Left kidney (tissue), 2 donors: ENCODE results near the gene SWI5. TPM values are rescaled to one million over a fixed set of nuclear protein-coding genes. Genes with fewer than 3 reads are reported as not detected.

Experiments
- DNase-seq: peaks from one replicate; pipeline ENCODE4 v3.0.0-alpha.2; 2013
- polyA plus RNA-seq: library from polyadenylated mRNA; unstranded; fragments of 120-200 nt; gene quantifications from one replicate; pipeline ENCODE4 v1.2.1, GENCODE V29; 2013; ENCODE audit not compliant: insufficient read length

Gene SWI5
- polyA plus RNA-seq, 1 donor: 31.6 TPM

DNA sequence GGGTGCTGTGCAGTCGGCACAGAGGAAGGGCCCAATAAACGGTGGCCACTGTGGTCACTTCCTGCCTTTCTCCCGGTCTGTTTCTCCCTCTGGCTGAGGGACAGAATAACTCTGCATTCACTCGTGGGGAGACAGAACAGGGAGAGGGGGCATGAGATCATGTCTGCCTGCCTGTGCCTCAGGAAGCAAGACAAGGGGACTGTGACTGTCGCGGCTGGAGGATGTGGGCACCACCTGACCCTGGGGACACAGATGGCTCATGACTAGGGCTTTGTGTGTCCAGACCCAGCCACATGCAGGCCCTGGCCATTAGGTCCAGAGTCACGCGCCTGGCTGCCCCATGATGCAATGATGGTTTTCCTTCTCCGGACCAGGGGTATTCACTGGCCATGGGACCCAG is 40.3 kb downstream of the SWI5 start:
- DNase-seq: no peak

DNA sequence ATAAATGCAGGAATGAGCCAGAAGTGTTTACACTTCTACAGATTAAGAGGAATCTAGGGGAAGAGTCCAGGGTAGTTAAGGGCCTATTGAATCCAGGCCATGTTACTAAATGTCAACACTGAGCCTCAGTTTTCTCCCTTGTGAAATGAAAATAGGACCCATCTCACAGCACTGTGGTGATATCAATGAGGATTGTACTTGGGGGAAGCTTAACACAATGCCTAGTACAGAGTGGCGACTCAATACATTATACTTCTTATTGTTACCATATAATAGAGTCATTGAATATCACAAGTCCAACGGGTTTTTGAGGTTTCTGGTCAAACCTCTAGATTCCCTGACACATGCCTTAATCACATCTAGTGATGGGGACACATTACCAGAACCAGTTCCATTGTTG is 41.6 kb downstream of the SWI5 start:
- DNase-seq: no peak

DNA sequence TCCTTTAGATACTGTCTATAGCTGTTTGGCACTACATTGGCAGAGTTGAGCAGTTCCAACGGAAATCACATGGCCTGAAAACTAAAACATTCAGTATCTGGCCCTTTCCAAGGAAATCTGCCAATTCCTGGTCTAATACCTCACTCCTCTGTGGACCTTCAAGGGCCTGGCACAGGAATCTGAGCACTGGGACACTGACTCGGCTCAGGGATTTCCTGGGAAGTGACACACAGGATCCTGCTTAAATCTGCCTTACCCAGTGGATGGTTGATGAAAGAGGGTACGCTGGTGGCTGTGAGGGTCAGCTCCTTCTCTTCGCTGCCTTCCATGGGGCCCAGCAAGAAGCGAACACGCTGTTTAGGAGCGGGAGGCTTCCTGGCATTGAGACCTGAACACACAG is 45.3 kb downstream of the SWI5 start:
- no peak for DNase-seq

DNA sequence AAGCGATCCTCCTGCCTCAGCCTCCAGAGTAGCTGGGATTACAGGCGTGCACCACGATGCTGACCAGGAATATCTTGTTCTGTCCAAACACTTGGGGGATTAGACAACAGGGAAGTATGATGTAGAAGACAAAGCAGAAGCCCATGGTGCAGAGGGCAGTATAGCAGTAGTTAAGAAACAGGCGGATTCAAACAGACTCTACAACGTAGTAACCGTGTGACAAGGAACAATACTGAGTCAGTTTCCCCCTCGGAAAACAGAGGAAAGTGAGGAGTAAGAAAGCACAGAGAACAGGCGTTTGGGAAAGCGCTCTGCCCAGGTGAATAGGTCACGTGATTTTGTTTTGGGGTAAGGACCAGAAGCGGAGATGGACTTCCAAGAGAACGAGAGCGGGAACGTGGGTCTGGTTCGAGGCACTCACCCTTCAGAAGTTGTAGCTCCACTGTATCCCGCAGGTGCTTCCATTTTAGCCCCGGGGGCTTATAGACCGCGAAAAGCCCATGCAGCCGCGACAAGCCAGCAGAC is 45.9 kb downstream of the SWI5 start:
- DNase-seq: no peak

DNA sequence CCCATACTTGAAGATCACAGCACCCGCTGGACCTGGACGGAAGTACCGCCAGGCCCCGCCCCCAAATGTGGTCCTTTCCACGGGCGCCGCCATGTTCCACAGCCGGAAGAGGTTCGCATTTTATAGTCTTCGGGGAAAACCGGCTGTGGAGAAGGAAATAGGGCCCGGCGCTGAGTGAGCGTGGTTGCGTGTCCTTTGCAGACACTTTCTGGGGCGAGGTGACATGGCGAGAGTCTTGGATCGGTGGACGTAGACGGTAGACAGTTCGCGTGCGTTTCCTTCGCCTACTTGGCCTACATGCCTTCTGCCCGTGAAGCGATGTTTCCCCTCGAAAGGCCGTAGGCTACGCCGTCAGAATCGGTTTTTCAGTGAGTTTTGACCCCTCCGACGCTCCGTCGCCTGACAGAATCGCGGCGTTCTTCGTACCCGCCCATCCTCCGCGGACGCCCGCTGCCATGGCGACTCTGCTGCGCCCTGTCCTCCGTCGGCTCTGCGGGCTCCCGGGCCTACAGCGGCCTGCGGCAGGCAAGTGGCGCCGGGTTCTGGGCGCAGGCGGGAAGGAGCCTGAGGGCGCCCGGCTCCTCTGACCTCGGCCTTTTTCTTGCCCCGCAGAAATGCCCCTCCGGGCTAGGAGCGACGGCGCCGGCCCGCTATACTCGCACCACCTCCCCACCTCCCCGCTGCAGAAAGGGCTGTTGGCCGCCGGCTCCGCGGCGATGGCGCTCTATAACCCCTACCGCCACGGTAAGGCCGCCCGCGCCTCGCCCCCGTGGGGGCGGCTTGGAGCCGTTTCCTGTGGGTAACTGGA is 46.5 kb downstream of the SWI5 start, which contains the start of the genes COQ4 and TRUB2:
COQ4 (plus strand) TSS at position 436 of the 808 bp plus-strand sequence; CDS start at position 456, 20 bp downstream.
TRUB2 (minus strand) TSS at position 44 of the 808 bp plus-strand sequence; CDS start at position 5, 39 bp downstream.
- peak; percentile 97 for DNase-seq

DNA sequence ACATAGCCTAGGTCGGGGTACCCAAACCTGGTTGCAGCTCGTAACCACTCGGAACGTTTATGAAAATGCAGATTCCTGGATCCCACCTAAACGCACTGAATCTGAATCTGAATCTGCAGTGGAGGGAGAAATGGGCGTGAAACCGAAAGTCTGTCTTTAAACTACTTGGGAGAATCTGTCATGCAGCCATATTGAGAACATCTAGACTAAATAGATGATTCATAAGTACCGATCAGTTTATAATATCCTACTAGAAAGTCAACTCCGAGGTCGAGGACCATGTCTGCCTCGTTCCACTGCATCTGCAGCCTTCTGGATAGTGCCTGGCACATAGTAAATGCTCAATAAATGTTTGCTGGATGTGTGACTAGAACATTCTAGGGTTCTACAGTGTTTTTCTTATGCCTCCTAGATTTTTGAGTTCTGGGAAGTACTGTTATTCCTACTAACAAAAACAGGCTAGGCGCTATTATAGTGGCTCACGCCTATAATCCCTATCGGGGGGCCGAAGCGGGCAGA is 47.2 kb downstream of the SWI5 start:
- DNase-seq: no peak

DNA sequence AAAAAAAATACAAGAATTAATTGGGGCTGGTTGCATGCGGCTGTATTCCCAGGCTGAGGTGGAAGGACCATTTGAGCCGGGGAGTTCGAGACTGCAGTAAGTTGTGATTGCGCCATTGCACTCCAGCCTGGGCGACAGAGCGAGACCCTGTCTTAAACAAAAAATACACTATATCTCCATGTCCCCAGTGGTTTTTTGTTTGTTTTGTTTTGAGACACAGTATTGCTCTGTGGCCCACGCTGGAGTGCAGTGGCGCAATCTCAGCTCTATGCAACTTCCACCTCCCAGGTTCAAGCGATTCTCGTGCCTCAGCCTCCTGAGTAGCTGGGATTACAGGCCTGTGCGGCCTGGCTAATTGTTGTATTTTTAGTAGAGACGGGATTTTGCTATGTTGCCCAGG is 47.7 kb downstream of the SWI5 start:
- no peak for DNase-seq

DNA sequence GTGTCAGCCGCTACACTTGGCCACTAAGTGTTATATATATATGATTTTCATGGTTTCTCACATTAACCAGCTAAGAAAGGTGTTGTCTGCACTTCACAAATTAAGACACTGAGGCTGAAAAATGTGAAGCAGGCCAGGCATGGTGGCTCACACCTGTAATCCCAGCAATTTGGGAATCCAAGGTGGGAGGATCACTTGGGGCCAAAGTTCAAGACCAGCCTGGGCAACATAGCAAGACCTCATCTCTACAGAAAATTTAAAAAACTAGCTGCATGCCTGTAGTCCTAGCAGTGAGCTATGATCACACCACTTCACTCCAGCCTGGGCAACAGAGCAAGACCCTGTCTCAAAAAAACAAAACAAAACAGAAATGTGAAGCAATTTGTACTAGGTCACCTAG is 48.3 kb downstream of the SWI5 start:
- no peak for DNase-seq

DNA sequence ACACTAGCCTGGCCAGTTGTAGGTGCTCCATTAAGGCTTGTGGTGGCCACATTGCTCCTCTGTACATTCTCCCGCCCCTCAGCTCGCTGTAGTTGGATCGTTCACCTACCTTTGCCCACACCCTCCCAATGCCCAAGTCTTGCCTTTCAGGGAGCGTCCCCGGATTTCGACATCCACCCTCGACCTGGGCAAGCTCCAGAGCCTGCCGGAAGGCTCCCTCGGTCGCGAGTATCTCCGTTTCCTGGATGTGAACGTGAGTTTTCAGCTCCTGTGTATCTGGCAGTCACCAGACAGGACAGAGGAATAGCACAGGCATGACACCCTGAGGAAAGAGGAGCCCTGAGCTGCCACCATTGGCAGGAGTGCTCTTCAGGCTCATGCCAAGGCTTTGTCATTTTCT is 49.6 kb downstream of the SWI5 start:
- no peak for DNase-seq

DNA sequence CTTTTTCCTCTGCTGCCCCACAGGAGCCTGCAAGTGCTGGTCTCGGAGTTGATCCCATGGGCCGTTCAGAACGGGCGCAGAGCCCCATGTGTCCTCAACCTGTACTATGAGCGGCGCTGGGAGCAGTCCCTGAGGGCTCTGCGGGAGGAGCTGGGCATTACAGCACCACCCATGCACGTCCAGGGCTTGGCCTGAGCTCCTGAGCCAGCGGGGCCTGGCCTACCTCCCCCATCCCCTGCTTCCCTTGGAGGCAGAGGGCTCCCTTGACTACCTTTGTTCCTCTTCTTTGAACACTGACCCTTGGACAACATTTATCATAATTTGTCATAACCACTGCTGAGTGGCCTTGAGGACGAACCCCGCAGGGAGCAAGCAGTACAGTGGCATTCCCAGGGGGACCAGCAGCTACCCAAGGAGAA is 57.4 kb downstream of the SWI5 start:
- no peak for DNase-seq

DNA sequence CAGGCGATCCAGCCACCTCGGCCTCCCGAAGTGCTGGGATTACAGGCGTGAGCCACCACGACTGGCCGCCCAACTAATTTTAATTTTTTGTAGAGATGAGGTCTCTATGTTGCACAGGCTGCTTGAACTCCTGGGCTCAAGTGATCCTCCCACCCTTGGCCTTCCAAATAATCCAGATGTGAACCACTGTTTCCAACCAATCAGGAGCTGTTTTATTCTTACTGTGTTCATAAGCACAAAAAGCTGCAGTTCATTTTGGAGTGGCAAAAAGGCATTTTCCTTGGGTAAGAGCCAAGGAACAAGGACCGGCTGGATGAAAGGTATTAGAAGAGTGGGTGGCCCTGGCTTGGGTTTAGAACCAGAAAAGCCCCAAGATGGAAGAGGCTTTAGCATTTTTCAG is 59.1 kb downstream of the SWI5 start:
- no peak for DNase-seq

DNA sequence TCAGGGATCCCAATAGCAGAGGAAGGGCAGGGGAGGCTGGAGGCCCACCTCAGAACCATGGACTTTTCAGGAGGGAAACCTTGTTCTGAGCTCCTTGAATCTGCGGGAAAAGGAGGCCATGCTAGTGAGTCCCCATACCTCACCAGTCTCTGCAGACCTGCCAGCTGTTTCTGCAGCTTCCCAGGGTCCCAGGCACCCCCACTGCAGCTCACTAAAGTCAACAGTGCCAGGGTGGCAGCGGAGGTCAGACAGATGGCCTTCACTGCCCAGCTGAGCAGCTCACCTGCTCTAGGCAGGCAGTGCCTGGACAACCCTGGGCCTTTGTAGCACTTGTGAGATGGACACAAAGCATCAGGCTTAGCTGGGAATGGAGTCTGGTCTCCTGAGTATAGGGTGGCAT is 59.8 kb downstream of the SWI5 start:
- DNase-seq: no peak

DNA sequence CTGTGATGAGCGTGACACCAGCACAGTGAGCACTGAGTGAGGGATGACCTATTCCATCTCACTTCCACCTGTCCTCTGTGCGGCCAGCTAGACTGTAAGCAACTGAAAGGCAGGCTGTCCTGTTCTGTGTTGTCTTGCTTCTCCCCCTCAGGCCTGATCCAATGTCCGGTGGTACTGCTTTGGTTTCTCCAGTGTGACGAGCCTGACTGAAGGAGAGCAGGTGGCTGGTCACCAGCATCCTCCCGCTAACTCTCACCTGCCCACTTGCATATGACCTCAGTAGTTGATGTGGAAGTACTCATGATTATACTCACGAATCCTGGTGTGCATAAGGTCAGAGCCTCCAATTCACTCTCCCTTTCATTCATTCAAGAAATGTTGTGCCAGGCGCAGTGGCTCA is 61.9 kb downstream of the SWI5 start:
- DNase-seq: no peak

Other genes starting within 250 kb of the SWI5 start
- 10.8 TPM for gene NAIF1, start 209.0 kb upstream of the SWI5 start, polyA plus RNA-seq
- gene SLC25A25, start 208.0 kb upstream of the SWI5 start, polyA plus RNA-seq: 12.9 TPM
- 37.9 TPM for gene PTGES2, start 148.5 kb upstream of the SWI5 start, polyA plus RNA-seq
- 0.75 TPM for gene LCN2, start 126.8 kb upstream of the SWI5 start, polyA plus RNA-seq
- gene BBLN, start 116.0 kb upstream of the SWI5 start, polyA plus RNA-seq: 31.8 TPM
- gene CIZ1, start 84.7 kb upstream of the SWI5 start, polyA plus RNA-seq: 139 TPM
- gene DNM1, start 72.9 kb upstream of the SWI5 start, polyA plus RNA-seq: 231 TPM
- 92.5 TPM for gene GOLGA2, start 269 bp upstream of the SWI5 start, polyA plus RNA-seq
- 37.6 TPM for gene TRUB2, start 46.2 kb downstream of the SWI5 start, polyA plus RNA-seq
- gene COQ4, start 46.6 kb downstream of the SWI5 start, polyA plus RNA-seq: 83.2 TPM
- 16.7 TPM for gene SLC27A4, start 64.3 kb downstream of the SWI5 start, polyA plus RNA-seq
- 53.6 TPM for gene URM1, start 95.1 kb downstream of the SWI5 start, polyA plus RNA-seq
- gene CERCAM, start 144.6 kb downstream of the SWI5 start, polyA plus RNA-seq: 34.9 TPM
- 58.3 TPM for gene ODF2, start 179.7 kb downstream of the SWI5 start, polyA plus RNA-seq
- 34.2 TPM for gene GLE1, start 228.4 kb downstream of the SWI5 start, polyA plus RNA-seq